NB4 (cell line): ENCODE measurements around the gene NISCH.
A peak's percentile ranks its signal among the peaks of the same experiment; 100 is the strongest.

Source experiments
- DNase-seq: peaks from one replicate; pipeline ENCODE4 v3.0.0; 2010; ENCODE audit warnings: low read depth
- H3K4me3 ChIP-seq: one replicate; pipeline ENCODE4 v1.5.1; 2011; ENCODE audit warnings: mild to moderate bottlenecking, low read depth, low read length, moderate library complexity
- CTCF ChIP-seq: IDR thresholded peaks from one replicate; pipeline ENCODE4 v1.5.1; 2012; ENCODE audit warnings: low read depth, low read length
- MAX ChIP-seq: IDR thresholded peaks from 2 replicates; pipeline ENCODE4 v1.6.1; 2011; ENCODE audit warnings: low read depth, low read length
- MYC ChIP-seq: IDR thresholded peaks from 2 replicates; pipeline ENCODE4 v1.6.1; 2011; ENCODE audit warnings: low read depth, low read length
- POLR2A ChIP-seq: IDR thresholded peaks from 2 replicates; pipeline ENCODE4 v1.6.1; 2011; ENCODE audit warnings: mild to moderate bottlenecking; ENCODE audit not compliant: insufficient read length; ENCODE audit errors: extremely low read depth

NISCH gene

GRCh38 chr3:52535411-52536111 is 80.2 kb downstream of the NISCH start:
- TF ChIP-seq POLR2A (no peak), MAX (no peak), MYC (no peak), CTCF (no peak)
- DNase-seq, result no peak
- no peak overlapping the region for H3K4me3 ChIP-seq

GRCh38 chr3:52536112-52536368 is 80.6 kb downstream of the NISCH start:
- TF ChIP-seq CTCF (no peak), MAX (no peak)
- no peak for DNase-seq
- no peak overlapping the region for H3K4me3 ChIP-seq

- peak; percentile 99 for DNase-seq
- H3K4me3 ChIP-seq, result peak within 1 kb of the TSS; percentile 99
- TF ChIP-seq MAX (peak; percentile 97), POLR2A (peak; percentile 95), CTCF (no peak), MYC (peak; percentile 85)
Observed at GRCh38 chr3:52536369-52537164, 81.2 kb downstream of the NISCH start, which contains the start of gene UQCC5. UQCC5 (plus strand) TSS chr3:52536605; CDS start chr3:52536756, 151 bp downstream.

- DNase-seq, result no peak
- H3K4me3 ChIP-seq, result peak overlapping the region; percentile 99
- TF ChIP-seq MYC (no peak), POLR2A (no peak), CTCF (no peak), MAX (no peak)
Observed at GRCh38 chr3:52537165-52537620, 81.8 kb downstream of the NISCH start.

- TF ChIP-seq POLR2A (no peak), MAX (no peak), CTCF (no peak), MYC (no peak)
- DNase-seq, result no peak
- peak overlapping the region; percentile 99 for H3K4me3 ChIP-seq
Observed at GRCh38 chr3:52537726-52538421, 82.5 kb downstream of the NISCH start.
